PC-3 (cell line): Measurements from ENCODE around the gene IGFBP7. TPM values are rescaled to one million over a fixed set of nuclear protein-coding genes. Genes with fewer than 3 reads are reported as not detected.
A peak's percentile ranks its signal among the peaks of the same experiment; 100 is the strongest.

Experiments
- ATAC-seq: fragments of 200-7000 bp; cut with Tn5 transposase; 2 replicates; pipeline ENCODE4 v1.9.1; 2020; ENCODE audit warnings: mild to moderate bottlenecking, moderate library complexity
- BruUV-seq: library from RNA; stranded (reverse); fragments of 400-500 nt; replicated peaks from 2 replicates; lab custom pipeline; 2021; lab: Mats Ljungman, UMichigan
- CTCF ChIA-PET: fragments of 300-600 bp; sonication (Branson Sonifier 250); formaldehyde crosslinking; loops from one replicate; lab custom pipeline; 2022; ENCODE audit warnings: antibody characterized with exemption; lab: Charles Lee
- POLR2A ChIA-PET: fragments of 300-600 bp; sonication (Branson Sonifier 250); formaldehyde crosslinking; loops from one replicate; lab custom pipeline; 2022; ENCODE audit warnings: antibody characterized with exemption; ENCODE audit not compliant: unreplicated experiment; lab: Charles Lee
- DNase-seq: peaks from one replicate; pipeline ENCODE4 v3.0.0-alpha.2; 2015
- H2AFZ ChIP-seq: fragments of 300-600 bp; sonication (generic); 2 replicates; pipeline ENCODE4 v1.6.0; 2016; ENCODE audit warnings: antibody characterized with exemption, low read length
- H3F3A ChIP-seq: fragments of 300-600 bp; sonication (generic); one replicate; pipeline ENCODE4 v1.6.0; 2017; ENCODE audit warnings: antibody characterized with exemption, low read length, control low read depth, mild to moderate bottlenecking; ENCODE audit not compliant: unreplicated experiment
- H3K27ac ChIP-seq: fragments of 300-600 bp; sonication (generic); 2 replicates; pipeline ENCODE4 v1.5.1; 2016; ENCODE audit warnings: mild to moderate bottlenecking, low read length
- H3K27me3 ChIP-seq: fragments of 300-600 bp; sonication (generic); 2 replicates; pipeline ENCODE4 v1.6.1; 2016; ENCODE audit warnings: low read length, mixed read lengths
- H3K36me3 ChIP-seq: fragments of 300-600 bp; sonication (generic); 2 replicates; pipeline ENCODE4 v1.6.1; 2016; ENCODE audit warnings: low read depth, mixed run types, low read length, mixed read lengths
- H3K4me1 ChIP-seq: fragments of 300-600 bp; sonication (generic); 2 replicates; pipeline ENCODE4 v1.5.1; 2016; ENCODE audit warnings: low read length; ENCODE audit not compliant: insufficient read depth
- H3K4me2 ChIP-seq: fragments of 300-600 bp; sonication (generic); 2 replicates; pipeline ENCODE4 v1.6.0; 2016; ENCODE audit warnings: low read length
- H3K4me3 ChIP-seq: fragments of 300-600 bp; sonication (generic); 2 replicates; pipeline ENCODE4 v1.5.1; 2016; ENCODE audit warnings: mild to moderate bottlenecking, low read length, mixed read lengths
- H3K79me2 ChIP-seq: fragments of 300-600 bp; sonication (generic); 2 replicates; pipeline ENCODE4 v1.6.1; 2017; ENCODE audit warnings: low read length, mixed read lengths
- H3K9ac ChIP-seq: fragments of 300-600 bp; sonication (generic); 2 replicates; pipeline ENCODE4 v1.6.0; 2016; ENCODE audit warnings: mild to moderate bottlenecking, low read length
- H3K9me2 ChIP-seq: fragments of 300-600 bp; sonication (generic); replicated peaks from 2 replicates; pipeline ENCODE4 v1.6.1; 2016; ENCODE audit warnings: mixed run types, low read length, mixed read lengths
- H3K9me3 ChIP-seq: fragments of 300-600 bp; sonication (generic); 2 replicates; pipeline ENCODE4 v1.6.1; 2016; ENCODE audit warnings: low read length, mixed read lengths
- H4K20me1 ChIP-seq: fragments of 300-600 bp; sonication (generic); 2 replicates; pipeline ENCODE4 v1.6.1; 2016; ENCODE audit warnings: low read length, mixed read lengths
- EZH2 ChIP-seq: fragments of 300-600 bp; sonication (generic); IDR thresholded peaks from one replicate; pipeline ENCODE4 v1.6.1; 2017; ENCODE audit warnings: antibody characterized with exemption, mild to moderate bottlenecking, low read length; ENCODE audit not compliant: unreplicated experiment
- EZH2phosphoT487 ChIP-seq: fragments of 300-600 bp; sonication (generic); IDR thresholded peaks from 2 replicates; pipeline ENCODE4 v1.6.1; 2018; ENCODE audit warnings: mild to moderate bottlenecking, antibody characterized with exemption, low read length, borderline replicate concordance
- intact Hi-C: fragments of 100-400 bp; cut with micrococcal nuclease; formaldehyde crosslinking; loops from 2 replicates; pipeline ENCODE4 v1.9.0; 2023
- total RNA-seq: library from RNA; depleted of rRNA; stranded (reverse); fragments of >200 nt; gene quantifications from 2 replicates; pipeline ENCODE4 v1.2.3, GENCODE V29; 2014
- TF ChIP-seq, protein P1 (sequence below): fragments of 300-600 bp; sonication (generic); conservative IDR thresholded peaks from 2 replicates; pipeline ENCODE4 v1.5.1; 2017; ENCODE audit warnings: antibody characterized with exemption, low read depth, mild to moderate bottlenecking, low read length

Gene IGFBP7
- total RNA-seq, 1 experiment from 2014 or later, result not detected

DNA sequence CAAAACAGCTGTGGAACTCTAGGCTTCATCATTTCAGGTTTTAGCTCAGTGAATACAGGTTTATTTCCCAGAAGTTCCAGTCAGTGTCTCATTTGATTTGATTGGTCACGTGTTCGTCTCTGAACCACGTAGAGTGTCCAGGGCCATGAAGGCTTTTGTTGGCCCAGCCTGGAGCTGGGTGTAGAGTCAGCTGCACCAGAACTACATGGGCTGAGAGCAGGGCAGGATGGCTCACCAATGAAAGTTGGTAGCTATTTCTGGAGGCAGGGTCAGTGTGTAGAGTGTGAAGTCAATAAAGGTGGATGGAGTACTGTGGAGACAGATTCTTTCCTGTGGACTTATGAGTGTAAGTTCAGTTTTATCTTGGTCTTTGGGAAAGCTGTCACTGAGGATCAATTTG lies 43.0 kb upstream of the IGFBP7 start:
- H2AFZ ChIP-seq, result no peak overlapping the region
- no TSS peak for BruUV-seq
- no peaks in the 10 kb centered on the region for H3K36me3 ChIP-seq
- no peaks in the 10 kb centered on the region for H3K9me2 ChIP-seq
- H3K4me2 ChIP-seq, result no peak overlapping the region
- no peaks in the 10 kb centered on the region for H3K79me2 ChIP-seq
- ATAC-seq (no peak), DNase-seq (no peak)
- peaks cover 20% of the 10 kb centered on the region for H3K4me1 ChIP-seq
- no peak overlapping the region for H3K27ac ChIP-seq
- peaks cover 7% of the 10 kb centered on the region; the same call in 1 of the 2 replicates for H3K27me3 ChIP-seq
- no peak for TF ChIP-seq EZH2phosphoT487
- TF ChIP-seq, protein P1, sequence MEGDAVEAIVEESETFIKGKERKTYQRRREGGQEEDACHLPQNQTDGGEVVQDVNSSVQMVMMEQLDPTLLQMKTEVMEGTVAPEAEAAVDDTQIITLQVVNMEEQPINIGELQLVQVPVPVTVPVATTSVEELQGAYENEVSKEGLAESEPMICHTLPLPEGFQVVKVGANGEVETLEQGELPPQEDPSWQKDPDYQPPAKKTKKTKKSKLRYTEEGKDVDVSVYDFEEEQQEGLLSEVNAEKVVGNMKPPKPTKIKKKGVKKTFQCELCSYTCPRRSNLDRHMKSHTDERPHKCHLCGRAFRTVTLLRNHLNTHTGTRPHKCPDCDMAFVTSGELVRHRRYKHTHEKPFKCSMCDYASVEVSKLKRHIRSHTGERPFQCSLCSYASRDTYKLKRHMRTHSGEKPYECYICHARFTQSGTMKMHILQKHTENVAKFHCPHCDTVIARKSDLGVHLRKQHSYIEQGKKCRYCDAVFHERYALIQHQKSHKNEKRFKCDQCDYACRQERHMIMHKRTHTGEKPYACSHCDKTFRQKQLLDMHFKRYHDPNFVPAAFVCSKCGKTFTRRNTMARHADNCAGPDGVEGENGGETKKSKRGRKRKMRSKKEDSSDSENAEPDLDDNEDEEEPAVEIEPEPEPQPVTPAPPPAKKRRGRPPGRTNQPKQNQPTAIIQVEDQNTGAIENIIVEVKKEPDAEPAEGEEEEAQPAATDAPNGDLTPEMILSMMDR, result no peak
- no peak for TF ChIP-seq EZH2
- ChIA-PET CTCF (no interaction called here), POLR2A (no interaction called here)
- H3F3A ChIP-seq, result no peaks in the 10 kb centered on the region
- intact Hi-C loops, result loop anchor here (10.0 kb wide), 1 partner anchor 88 kb away; no protein-coding TSS in a partner anchor
- no peak overlapping the region for H3K9ac ChIP-seq
- no peak overlapping the region for H3K4me3 ChIP-seq
- H4K20me1 ChIP-seq, result no peaks in the 10 kb centered on the region
- H3K9me3 ChIP-seq, result no peaks in the 10 kb centered on the region

DNA sequence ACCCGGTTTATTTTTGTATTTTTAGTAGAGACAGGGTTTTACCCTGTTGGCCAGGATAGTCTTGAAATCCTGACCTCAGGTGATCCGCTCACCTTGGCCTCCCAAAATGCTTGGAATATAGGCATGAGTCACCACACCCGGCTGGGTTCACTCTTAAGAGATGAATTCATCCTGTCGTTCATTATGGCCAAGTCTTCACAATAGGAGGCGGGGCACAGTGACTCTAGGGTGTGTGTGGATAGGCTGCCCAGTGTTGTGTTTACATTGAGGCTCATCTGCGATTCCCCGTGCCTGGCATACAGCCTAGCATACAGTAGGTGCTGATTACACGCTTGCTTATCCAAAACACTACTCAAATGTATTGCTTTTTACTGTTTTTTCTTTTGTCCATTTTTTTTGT lies 41.3 kb upstream of the IGFBP7 start:
- POLR2A ChIA-PET, result no interaction called here
- H3K4me2 ChIP-seq, result no peak overlapping the region
- H4K20me1 ChIP-seq, result no peaks in the 10 kb centered on the region
- H3K9me3 ChIP-seq, result no peaks in the 10 kb centered on the region
- H3K4me3 ChIP-seq, result no peak overlapping the region
- no peak overlapping the region for H3K27ac ChIP-seq
- H3K36me3 ChIP-seq, result no peaks in the 10 kb centered on the region
- no peak overlapping the region for H2AFZ ChIP-seq
- no peak for TF ChIP-seq EZH2
- TF ChIP-seq, protein P1, result no peak
- TF ChIP-seq EZH2phosphoT487, result no peak
- H3K4me1 ChIP-seq, result peaks cover 19% of the 10 kb centered on the region
- H3K27me3 ChIP-seq, result peaks cover 7% of the 10 kb centered on the region; the same call in 1 of the 2 replicates
- intact Hi-C loops, result loop anchor here (10.0 kb wide), 1 partner anchor 87 kb away; no protein-coding TSS in a partner anchor
- H3F3A ChIP-seq, result no peaks in the 10 kb centered on the region
- no peak overlapping the region for H3K9ac ChIP-seq
- peak; percentile 69 for ATAC-seq
- CTCF ChIA-PET, result no interaction called here
- BruUV-seq, result no TSS peak
- H3K9me2 ChIP-seq, result no peaks in the 10 kb centered on the region
- peak; percentile 91 for DNase-seq
- H3K79me2 ChIP-seq, result no peaks in the 10 kb centered on the region

DNA sequence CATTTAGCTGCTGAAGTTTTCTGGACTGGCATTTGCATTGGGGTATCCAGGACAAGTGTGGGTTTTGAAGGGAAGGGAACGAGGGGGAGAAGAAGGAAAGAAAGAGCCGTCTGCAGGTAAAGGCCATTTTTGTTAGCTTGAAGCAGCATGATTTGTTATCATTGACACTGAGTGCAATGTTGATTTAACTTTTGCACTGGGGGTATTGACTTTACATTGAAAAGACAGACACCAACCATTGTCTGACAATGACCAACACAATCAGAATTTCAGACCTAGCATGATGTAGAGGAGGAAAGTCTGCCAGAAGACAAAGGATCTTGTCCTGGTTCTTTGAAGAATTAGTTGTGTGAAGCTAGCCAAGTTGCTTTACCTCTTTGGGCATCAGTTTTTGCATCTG lies 39.6 kb upstream of the IGFBP7 start:
- Histone ChIP-seq H3K79me2 (no peaks in the 10 kb centered on the region), H3K9me2 (no peaks in the 10 kb centered on the region), H3K4me2 (no peak overlapping the region), H3K4me1 (peaks cover 13% of the 10 kb centered on the region), H4K20me1 (no peaks in the 10 kb centered on the region), H3K27me3 (peaks cover 4% of the 10 kb centered on the region; the same call in 1 of the 2 replicates), H3F3A (no peaks in the 10 kb centered on the region), H3K9me3 (no peaks in the 10 kb centered on the region), H3K36me3 (no peaks in the 10 kb centered on the region), H2AFZ (no peak overlapping the region), H3K9ac (no peak overlapping the region), H3K4me3 (no peak overlapping the region), H3K27ac (no peak overlapping the region)
- POLR2A ChIA-PET, result no interaction called here
- DNase-seq, result no peak
- intact Hi-C loops, result loop anchor here (10.0 kb wide), 1 partner anchor 85 kb away; no protein-coding TSS in a partner anchor
- no peak for ATAC-seq
- no peak for TF ChIP-seq EZH2
- TF ChIP-seq EZH2phosphoT487, result no peak
- TF ChIP-seq, protein P1, result no peak
- no TSS peak for BruUV-seq
- CTCF ChIA-PET, result no interaction called here
